Upper lobe of right lung (tissue), 1 donor: ENCODE measurements around the gene BOLA1. TPM values are rescaled to one million over a fixed set of nuclear protein-coding genes. Genes with fewer than 3 reads are reported as not detected.
"Not testable (repeated sequence)": the region's sequence is repeated elsewhere in the genome, so short reads cannot be mapped to it uniquely, and the experiment has no call there.

Experiments
- ATAC-seq: fragments of 200-7000 bp; cut with Tn5 transposase; one replicate; pipeline ENCODE4 v1.9.1; 2020; ENCODE audit warnings: mild to moderate bottlenecking, moderate library complexity
- DNase-seq: peaks from one replicate; pipeline ENCODE4 v3.0.0-alpha.2; 2020
- H3K27ac ChIP-seq: fragments of 200-600 bp; one replicate; pipeline ENCODE4 v1.8.0; 2022
- H3K27me3 ChIP-seq: fragments of 200-600 bp; one replicate; pipeline ENCODE4 v1.8.0; 2022; ENCODE audit warnings: mild to moderate bottlenecking
- H3K36me3 ChIP-seq: fragments of 200-600 bp; one replicate; pipeline ENCODE4 v1.8.0; 2022
- H3K4me1 ChIP-seq: fragments of 200-600 bp; one replicate; pipeline ENCODE4 v1.8.0; 2022
- H3K4me3 ChIP-seq: fragments of 200-600 bp; one replicate; pipeline ENCODE4 v1.8.0; 2022; ENCODE audit warnings: mild to moderate bottlenecking
- H3K9me3 ChIP-seq: fragments of 200-600 bp; one replicate; pipeline ENCODE4 v1.8.0; 2022
- CTCF ChIP-seq: fragments of 200-600 bp; IDR thresholded peaks from one replicate; pipeline ENCODE4 v1.8.0; 2022; ENCODE audit warnings: antibody characterized with exemption
- intact Hi-C: fragments of 100-400 bp; cut with DNase I; formaldehyde crosslinking; loops from one replicate; pipeline ENCODE4 v1.11.0; 2022
- total RNA-seq: library from RNA; stranded (reverse); fragmentation: NEBNext Ultra II Directional; extraction: Animal tissue kit (Norgen Biotek cat#: 25700); gene quantifications from one replicate; pipeline ENCODE4 v1.2.1, GENCODE V29; 2021
- donor health status: DM: no; HTN: yes; CAD: no; lungs with severe emphysema.

Gene BOLA1
- total RNA-seq, 1 donor from 2014 or later, result 16.5 TPM

DNA sequence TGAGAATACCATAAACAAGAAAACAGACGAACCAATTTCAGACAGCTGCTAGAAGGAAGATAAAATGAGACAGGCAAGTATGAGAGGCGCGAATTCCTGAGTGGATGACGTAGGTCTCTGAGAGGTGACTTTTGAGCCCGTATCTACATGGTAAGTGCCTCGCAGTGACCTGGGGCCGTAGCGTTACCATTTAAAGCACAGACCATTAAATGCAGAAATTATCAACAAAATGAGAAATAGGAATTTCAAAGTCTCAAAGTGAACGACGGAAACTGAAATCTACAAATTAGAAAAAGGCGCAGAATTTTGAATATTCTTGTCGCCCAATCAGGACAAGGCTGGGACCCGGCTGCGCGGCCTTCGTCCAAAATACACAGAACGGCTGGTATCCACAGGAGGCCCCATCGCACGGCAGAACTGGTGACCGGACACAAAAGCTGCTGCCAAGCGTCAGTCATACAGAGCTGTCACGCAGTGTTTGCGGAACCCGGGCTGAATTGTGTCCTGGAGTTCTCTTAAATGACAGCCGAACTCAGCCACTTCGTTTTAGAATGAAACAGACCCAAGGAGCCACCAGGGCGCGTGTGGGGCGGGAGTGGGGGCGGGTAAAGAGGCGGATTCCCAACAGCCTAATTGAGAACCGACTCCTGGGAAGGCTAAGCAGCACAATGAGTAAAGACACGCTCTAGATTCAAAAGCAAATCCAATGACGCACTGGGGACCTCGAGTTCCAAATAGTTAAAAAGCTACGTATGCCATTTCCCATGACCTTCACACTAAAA lies 13.8 kb upstream of the BOLA1 start:
- no peak for TF ChIP-seq CTCF
- Histone ChIP-seq H3K9me3 (no peaks in the 10 kb centered on the region), H3K4me3 (peak overlapping the region; percentile 64), H3K36me3 (no peaks in the 10 kb centered on the region), H3K27ac (peak overlapping the region; percentile 100), H3K27me3 (no peaks in the 10 kb centered on the region), H3K4me1 (peaks cover 18% of the 10 kb centered on the region)
- DNase-seq (peak; percentile 93), ATAC-seq (peak; percentile 64)
- intact Hi-C loops, result no loop called here

DNA sequence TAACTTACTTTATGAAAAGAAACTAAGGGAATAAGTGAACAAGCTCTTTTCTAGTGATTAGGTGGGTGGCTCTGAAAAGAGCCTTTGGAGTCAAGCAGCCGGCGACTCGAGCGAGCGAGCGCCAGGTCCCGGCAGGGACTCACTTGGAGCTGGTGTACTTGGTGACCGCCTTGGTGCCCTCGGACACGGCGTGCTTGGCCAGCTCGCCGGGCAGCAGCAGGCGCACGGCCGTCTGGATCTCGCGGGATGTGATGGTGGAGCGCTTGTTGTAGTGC lies 13.3 kb upstream of the BOLA1 start:
- H3K36me3 ChIP-seq, intact Hi-C loops, ATAC-seq, H3K27me3 ChIP-seq, DNase-seq, H3K9me3 ChIP-seq: not testable (repeated sequence)
- H3K4me1 ChIP-seq, result peaks cover 18% of the 10 kb centered on the region
- peak overlapping the region; percentile 64 for H3K4me3 ChIP-seq
- peak overlapping the region; percentile 100 for H3K27ac ChIP-seq

DNA sequence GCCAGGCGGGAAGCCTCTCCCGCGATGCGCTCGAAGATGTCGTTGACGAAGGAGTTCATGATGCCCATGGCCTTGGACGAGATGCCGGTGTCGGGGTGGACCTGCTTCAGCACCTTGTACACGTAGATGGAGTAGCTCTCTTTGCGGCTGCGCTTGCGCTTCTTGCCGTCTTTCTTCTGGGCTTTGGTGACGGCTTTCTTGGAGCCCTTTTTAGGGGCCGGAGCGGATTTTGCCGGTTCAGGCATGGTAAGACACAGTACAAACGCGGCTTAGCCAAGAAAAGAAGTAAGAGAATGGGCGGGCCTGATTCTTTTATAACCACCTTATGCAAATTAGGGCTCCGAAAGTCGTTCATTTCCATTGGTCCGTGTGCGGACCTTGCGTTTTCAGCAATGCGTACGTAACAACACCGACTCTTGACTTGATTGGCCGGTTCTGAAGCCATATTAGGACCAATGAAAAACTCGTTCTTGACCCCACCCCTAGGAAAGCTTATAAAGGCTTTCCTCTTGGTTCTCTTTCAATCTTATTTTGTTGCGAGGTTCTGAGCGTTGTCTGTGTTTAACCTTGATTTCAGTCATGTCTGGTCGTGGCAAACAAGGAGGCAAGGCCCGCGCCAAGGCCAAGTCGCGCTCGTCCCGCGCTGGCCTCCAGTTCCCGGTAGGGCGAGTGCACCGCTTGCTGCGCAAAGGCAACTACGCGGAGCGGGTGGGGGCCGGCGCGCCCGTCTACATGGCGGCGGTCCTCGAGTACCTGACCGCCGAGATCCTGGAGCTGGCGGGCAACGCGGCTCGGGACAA lies 12.8 kb upstream of the BOLA1 start:
- DNase-seq (peak; percentile 86), ATAC-seq (peak; percentile 86)
- peak overlapping the region; percentile 100 for H3K27ac ChIP-seq
- no peaks in the 10 kb centered on the region for H3K36me3 ChIP-seq
- peak overlapping the region; percentile 64 for H3K4me3 ChIP-seq
- no peaks in the 10 kb centered on the region for H3K27me3 ChIP-seq
- TF ChIP-seq CTCF, result no peak
- peaks cover 18% of the 10 kb centered on the region for H3K4me1 ChIP-seq
- H3K9me3 ChIP-seq, result no peaks in the 10 kb centered on the region
- intact Hi-C loops, result no loop called here

- peak overlapping the region; percentile 64 for H3K4me3 ChIP-seq
- H3K36me3 ChIP-seq, H3K9me3 ChIP-seq, intact Hi-C loops, H3K27me3 ChIP-seq, DNase-seq, ATAC-seq: not testable (repeated sequence)
- peak overlapping the region; percentile 100 for H3K27ac ChIP-seq
- peaks cover 18% of the 10 kb centered on the region for H3K4me1 ChIP-seq
These were observed 12.2 kb upstream of the BOLA1 start for GRCh38 chr1:149887196-149887455.

GRCh38 chr1:149887456-149888246 lies 11.7 kb upstream of the BOLA1 start:
- ATAC-seq (peak; percentile 75), DNase-seq (peak; percentile 87)
- Histone ChIP-seq H3K27ac (peak overlapping the region; percentile 100), H3K4me1 (peaks cover 18% of the 10 kb centered on the region), H3K36me3 (no peaks in the 10 kb centered on the region), H3K9me3 (no peaks in the 10 kb centered on the region), H3K27me3 (no peaks in the 10 kb centered on the region), H3K4me3 (peak overlapping the region; percentile 64)
- intact Hi-C loops, result no loop called here
- peak; percentile 18 for TF ChIP-seq CTCF

DNA sequence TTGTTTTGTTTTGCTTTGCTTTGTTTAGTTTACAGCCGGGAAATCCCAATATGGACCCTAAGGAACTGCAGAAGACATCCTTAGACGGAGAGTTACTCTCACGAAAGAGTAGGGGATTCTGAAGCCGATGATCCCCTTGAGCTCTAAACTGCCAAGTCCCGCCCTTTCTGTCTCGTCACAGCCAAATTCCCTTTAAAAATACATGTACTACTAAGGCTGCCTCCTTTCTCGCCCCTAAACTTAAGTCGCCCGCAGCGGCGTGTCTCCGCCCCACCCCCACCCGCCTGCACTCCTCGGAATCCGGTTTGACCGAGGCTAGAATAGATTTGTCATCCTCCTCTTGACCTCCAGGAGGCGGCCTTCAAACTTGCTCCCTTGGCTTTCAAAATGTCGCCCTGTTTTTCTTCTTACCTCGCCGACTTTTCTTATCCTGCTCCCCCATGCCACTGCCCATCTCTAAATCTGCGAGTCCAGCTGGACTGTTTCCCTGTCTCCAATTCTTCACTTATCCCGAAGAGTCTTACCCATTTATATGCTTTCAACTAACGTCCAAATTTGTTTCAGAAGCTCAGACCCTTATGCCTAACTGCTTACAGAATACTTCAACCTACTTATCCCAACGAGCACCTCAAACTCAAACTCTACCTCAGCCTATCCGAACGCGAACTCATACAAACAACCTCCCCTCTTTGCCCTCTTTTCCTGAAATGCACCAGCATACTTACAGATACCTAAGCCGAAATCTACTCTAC lies 10.9 kb upstream of the BOLA1 start:
- intact Hi-C loops, result no loop called here
- no peaks in the 10 kb centered on the region for H3K36me3 ChIP-seq
- H3K4me1 ChIP-seq, result peaks cover 18% of the 10 kb centered on the region
- peak overlapping the region; percentile 64 for H3K4me3 ChIP-seq
- H3K27me3 ChIP-seq, result no peaks in the 10 kb centered on the region
- peak; percentile 46 for TF ChIP-seq CTCF
- ATAC-seq (peak; percentile 59), DNase-seq (peak; percentile 90)
- peak overlapping the region; percentile 100 for H3K27ac ChIP-seq
- H3K9me3 ChIP-seq, result no peaks in the 10 kb centered on the region
